NCI-H128 (cell line): ENCODE measurements around the gene LTO1.
"Not testable (repeated sequence)": the region's sequence is repeated elsewhere in the genome, so short reads cannot be mapped to it uniquely, and the experiment has no call there.

Source experiments
- DNase-seq: peaks from one replicate; lab custom pipeline; 2025; ENCODE audit not compliant: unreplicated experiment; lab: John Stamatoyannopoulos, UW

The LTO1 gene

DNA sequence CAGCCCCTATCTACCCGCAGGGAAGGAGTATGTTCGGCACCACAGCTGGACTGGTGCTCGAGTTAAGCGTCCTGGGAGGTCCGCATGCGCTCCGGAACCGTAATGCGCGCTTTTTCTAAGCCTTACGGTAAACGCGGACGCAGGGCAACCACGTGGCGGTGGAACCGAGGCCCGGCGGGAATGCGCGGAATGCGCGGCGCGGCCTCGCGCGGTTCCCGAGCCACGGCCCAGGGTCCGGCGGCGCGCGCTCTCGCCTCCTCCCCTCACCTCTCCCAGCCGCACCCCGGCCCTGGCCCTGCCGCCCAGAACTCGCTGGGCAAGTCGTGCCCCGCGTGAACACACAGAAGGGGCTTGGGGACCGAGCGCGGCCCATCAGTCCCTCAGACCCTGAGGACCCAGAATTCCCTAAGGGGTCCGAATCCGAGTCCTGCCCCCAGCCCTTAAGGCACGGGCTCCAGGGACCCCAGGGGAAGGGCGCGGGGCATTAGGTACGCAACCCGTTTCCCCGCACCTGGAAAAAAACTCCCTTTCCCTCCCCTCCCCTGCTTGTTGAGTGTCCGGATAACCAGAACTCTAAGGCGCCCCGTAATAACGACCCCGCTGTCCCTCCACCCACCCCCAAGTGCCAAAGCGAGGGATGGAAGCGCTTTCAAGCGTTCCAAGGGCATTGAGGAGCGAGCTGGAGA, 38.5 kb downstream of the LTO1 start:
- DNase-seq = no peak

DNA sequence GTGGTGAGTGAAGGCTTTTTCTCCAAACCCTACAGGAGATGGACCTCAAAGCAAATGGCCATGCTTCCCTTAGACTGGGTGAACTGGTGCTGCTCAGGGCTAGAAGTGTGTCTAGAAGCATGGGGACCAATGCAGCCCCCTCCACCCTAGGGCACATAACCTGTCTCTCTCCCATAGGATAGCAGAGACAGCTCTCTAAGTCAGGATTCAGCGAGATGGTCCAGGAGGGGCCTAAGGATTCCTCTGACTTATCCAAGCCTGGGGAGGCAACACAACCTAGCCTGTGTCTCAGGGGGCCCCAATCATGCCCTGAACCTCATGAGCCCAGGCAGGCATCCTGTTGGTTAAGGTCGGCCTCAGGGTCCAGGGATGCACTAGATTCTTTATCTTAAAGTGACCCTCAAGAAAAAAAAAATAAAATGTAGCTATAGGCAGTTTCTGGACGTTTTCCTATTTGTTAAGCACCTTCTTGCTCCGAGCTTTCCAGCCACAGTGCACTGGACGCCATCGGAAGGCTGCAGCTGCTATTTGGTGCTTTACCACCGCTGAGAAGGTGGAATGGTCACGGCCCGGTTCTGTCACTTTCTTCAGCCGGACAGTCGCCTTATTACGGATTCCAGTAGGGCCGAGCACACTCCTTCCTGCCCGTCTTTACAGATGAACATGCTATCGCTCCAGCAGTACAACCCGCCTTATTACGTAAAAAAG, 39.2 kb downstream of the LTO1 start:
- no peak for DNase-seq

DNA sequence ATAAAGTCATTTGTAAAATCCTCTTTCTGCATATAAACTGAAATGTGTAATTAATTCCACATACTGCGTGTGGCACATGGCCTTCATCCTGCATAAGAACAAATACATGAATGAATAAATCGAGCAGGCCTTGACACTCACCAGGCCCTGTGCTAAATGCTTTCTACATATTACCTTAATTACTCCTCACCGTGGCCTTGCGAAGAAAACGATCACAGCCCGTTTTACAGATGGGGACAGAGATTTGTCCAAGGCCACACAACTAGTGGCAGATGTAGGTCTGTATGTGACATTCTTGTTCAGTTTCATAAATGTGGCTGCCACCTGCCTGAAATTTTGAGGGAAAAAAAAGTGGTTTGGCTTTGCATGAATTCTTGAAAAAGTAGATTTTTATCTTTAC, 40.0 kb downstream of the LTO1 start:
- no peak for DNase-seq

DNA sequence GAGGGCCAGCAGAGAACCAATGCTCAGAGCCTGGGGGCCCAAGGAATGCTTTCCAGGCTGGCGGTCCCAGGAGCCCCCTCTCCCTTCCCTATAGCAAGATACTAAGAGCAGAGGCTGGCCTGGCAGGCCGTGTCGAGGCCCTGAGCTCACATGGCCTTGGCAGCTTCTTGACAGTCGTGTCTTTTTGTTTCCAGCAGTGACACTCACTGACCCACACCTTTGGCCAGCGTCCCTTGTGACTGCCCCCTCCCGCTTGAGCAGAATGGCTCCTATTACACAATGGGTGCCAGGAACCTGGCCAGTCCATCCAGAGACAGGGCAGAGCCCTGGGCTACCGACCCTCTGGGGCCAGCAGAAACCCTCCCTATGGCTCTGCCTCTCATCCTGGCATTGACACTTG, 40.6 kb downstream of the LTO1 start:
- no peak for DNase-seq

DNA sequence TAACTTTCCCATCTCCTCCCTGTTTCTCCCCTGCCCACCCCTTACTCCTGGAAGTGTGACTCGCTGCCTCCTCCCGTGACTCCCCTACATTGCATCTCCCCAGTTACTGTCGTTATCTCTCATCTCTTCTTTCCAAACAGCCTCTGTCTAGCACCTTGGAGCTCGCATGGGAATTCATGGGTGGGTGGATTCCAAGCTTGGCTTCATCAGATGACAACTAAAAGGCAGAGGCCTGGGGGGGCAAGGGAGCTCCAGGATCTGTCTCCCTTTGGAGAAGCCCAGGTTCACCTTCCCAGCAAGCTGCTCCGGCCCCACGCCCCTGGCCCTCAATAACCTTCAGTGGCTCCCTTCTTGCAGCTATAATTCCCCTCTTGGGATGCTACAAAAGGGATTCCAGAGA, 41.1 kb downstream of the LTO1 start:
- DNase-seq = no peak

DNA sequence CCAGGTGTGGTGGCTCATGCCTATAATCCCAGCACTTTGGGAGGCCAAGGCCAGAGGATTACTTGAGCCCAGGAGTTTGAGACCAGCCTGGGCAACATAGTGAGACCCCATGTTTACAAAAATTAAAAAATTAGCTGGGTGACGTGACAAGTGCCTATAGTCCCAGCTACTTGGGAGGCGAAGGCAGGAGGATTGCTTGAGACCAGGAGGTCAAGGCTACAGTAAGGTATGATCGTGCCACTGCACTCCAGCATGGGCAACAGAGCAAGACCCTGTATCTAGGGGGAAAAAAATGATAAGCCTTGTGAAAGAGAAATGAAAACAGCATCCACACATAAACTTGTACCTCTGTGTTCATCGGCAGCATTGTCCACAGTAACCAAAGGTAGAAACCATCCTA, 42.3 kb downstream of the LTO1 start:
- DNase-seq = no peak

DNA sequence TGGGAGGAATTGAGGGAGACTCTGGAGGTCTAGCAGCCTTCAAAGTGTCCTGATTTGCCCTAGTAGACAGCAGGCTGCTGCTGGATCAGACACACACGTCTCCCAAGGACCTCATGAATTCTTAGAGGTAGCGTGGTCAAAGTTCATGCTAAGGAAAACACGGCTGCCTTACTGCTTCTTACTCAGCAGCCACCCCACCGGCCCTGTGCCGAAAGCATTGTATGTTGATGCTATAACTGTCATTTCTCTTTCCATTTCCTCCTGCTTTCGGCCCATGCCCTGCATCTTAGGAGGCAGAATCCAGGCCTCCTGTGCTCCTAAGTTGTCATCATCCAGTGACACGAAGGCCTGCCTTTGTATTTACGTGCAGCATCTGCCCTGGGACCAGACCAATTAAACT, 44.7 kb downstream of the LTO1 start:
- no peak for DNase-seq

DNA sequence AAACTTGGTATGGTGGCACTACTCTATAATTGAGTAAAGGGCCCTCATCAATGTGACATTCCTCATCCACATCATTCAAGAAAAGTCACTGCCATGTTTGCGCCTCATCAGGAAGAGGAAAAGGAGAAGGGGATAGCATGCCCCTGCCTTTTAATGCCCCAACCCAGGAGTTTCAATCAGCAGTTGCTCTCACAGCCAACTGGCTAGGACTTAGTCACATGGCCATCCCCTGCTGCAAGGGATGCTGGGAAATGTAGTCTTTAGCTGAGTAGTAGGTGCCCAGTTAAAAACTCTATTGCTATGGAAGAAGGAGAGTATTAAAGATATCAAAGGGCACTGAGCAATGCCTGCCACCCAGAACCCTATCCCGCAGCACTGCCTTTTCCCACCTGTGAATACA, 45.1 kb downstream of the LTO1 start:
- DNase-seq = no peak

DNA sequence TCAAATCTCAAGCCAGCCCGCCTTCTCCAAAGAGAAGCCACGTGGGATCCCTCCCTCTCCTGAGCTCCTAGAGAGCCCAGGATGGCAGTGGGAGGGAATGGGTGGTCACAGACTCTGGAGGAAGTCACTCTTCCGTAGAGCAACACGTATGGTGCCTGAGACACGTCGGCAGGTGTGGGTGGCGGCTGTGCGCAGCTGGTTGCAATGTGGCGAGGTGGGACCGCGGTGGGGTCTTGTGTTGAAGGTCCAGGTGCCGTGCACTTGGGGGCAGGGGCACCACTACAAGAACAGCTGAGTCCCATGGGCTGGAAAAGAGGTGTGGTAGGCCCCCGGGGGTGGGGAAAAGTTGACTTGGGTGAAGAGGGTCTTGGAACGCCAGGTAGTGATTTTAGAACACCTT, 47.6 kb downstream of the LTO1 start:
- no peak for DNase-seq

DNA sequence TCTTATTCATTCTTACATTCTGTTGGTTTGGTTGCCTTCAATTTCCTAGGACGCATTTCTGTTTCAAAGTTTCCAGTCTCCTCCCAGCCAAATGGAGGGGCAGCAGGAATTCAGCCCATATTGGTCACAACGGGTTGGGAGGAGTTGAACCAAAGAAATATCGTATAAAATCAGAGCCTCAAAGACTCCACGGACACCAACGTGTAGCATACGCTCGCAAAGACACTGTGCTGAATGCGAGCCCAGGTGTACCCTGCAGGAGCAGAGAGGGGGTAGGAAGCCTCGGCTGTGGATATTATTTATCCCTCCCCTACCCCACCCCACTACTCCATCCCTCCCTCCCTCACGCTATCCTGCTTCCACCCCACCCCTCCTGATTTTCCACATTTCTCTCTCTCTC, 49.7 kb downstream of the LTO1 start:
- no peak for DNase-seq

DNA sequence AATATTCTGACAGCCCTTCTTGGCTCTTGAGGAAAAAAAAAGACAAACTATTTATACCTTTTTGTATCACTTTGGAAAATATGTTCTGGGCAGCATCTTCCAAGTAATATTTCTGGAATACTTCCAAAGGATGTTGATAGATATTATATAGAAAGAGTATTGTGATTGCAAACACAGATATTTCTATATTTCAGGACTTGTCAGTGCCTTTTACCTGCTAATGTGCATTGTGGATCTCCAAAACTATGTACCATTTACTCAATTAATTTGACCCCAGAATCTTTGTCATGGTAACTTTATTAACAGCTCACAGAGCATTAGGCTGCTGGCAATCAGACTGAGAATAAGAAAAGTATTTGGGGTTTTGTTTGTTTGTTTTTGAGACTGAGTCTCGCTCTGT, 50.9 kb downstream of the LTO1 start:
- DNase-seq = no peak

DNA sequence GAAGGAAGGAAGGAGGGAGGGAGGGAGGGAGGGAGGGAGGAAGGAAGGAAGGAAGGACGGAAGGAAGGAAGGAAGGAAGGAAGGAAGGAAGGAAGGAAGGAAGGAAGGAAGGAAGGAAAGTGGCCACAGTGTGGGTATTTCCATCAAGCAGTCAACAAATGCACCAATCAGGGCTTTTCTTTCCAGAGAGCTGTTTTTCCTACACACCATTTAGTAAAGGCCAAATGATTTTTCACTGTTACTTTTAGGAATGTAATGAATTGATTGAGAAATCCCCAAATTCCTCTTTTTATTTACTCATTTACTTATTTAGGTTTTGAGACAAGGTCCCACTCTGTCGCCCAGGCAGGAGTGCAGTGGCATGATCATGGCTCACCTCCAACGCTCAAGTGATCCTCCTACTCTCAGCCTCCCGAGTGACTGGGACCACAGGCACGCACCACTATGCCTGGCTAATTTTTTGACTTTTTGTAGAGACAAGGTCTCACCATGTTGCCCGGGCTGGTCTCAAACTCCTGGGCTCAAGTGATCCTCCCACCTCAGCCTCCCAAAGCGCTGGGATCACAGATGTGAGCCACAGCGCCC, 53.0 kb downstream of the LTO1 start:
- not testable (repeated sequence) for DNase-seq

DNA sequence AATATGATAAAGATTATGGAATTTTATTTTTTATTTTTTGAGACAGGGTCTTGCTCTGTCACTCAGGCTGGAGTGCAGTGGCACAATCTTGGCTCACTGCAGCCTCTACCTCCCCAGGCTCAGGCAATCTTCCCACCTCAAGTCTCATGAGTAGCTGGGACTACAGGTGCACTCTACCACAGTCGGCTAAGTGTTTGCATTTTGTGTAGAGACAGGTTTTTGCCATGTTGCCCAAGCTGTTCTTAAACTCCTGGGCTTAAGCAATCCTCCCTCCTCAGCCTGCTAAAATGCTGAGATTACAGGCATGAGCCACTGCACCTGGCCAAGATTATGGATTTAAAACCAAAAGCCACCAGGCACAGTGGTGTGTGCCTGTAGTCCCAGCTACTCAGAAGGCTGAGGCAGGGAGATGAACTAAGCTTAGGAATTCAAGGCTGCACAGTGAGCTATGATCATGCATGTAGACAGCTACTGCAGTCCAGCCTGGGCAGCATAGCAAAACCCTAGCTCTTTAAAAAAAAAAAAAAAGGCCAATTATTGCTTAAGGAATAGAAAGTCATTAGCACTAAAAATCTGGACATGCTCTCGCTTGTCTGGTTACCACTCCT, 54.4 kb downstream of the LTO1 start:
- no peak for DNase-seq

DNA sequence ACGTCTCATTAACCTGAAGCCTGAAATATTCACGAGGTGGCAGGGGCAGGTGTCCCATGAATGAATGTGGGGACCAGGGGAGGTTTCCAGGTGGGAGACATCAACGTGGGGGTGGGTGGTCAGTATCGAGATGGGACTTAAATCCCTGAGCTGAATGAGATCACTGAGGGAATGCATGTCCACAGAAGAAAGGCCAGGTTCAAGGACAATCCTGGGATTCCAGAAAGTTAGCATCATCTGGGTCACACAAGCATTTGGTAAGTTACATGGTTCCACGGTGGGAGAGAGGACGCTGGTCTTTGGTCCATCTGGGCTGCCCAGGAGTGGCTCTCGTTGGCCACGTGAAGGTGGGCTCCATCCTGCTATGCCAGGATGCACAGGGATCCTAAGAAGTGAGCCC, 56.9 kb downstream of the LTO1 start:
- no peak for DNase-seq

DNA sequence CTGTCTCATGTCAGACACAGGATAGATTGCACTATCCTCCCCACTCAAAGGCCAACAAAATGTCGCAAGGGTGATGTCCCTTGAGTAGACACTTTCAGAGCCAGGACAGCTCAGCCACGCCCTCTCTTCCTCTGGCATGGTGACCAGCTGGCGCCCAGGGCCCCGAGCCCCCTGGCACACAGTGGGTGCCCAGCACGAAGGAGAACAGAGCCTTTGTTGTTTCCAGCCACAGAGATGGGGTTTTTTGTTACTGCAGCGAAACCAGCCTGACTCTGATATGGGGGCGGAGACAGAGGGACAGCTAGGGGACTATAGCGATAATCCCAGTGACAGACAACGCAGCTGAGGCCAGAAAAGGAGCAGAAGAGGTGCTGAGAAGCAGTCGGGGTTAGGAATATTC, 57.5 kb downstream of the LTO1 start:
- no peak for DNase-seq

DNA sequence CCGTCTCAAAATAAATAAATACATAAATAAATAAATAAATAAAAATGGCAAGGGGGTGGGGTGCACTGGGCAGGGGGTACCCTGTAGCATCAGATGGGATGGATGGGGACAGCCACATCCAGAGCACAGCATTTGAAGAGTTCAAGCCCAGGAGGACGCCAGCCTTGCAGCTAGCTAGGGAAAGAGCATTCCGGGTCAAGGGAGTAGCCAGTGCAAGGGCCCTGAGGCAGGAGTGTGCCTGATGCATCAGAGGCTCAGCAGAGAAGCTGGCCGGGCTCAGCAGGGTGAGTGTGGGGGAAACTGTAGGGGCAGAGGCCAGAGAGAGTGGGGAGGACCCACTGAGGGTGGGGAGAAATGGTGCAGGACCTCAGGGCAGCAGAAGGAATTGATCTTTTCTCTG, 57.9 kb downstream of the LTO1 start:
- no peak for DNase-seq
